CD4-positive, CD25-positive, alpha-beta regulatory T cell (primary cell): ENCODE measurements around the gene LMO2. TPM values are rescaled to one million over a fixed set of nuclear protein-coding genes. Genes with fewer than 3 reads are reported as not detected.
A peak's percentile ranks its signal among the peaks of the same experiment; 100 is the strongest.

Experiments
- ATAC-seq, 2 donors: fragments of 150-1000 bp; cut with Tn5 transposase; one replicate each; pipeline ENCODE4 v1.10.0; 2021; ENCODE audit warnings: low read depth in 2 of 2, moderate number of reproducible peaks in 2 of 2, moderate library complexity in 1 of 2
- DNase-seq, 3 donors: peaks; one replicate each; pipeline versions ENCODE4 v3.0.0 to v3.0.0-alpha.2; 2012 to 2022; ENCODE audit warnings: mixed read lengths in 1 of 3
- H3K27ac ChIP-seq: one replicate; pipeline ENCODE4 v1.7.0; 2013; ENCODE audit warnings: mild to moderate bottlenecking, low read length; ENCODE audit not compliant: insufficient read depth, poor library complexity, severe bottlenecking
- H3K27me3 ChIP-seq: one replicate; pipeline ENCODE4 v1.7.0; 2013; ENCODE audit warnings: low read length; ENCODE audit not compliant: control insufficient read depth, insufficient read depth
- H3K36me3 ChIP-seq: one replicate; pipeline ENCODE4 v1.7.0; 2013; ENCODE audit warnings: mild to moderate bottlenecking, low read length, moderate library complexity; ENCODE audit not compliant: control insufficient read depth, insufficient read depth
- H3K4me1 ChIP-seq: 2 replicates; pipeline ENCODE4 v1.7.0; 2013; ENCODE audit warnings: mild to moderate bottlenecking, low read length; ENCODE audit not compliant: insufficient read depth, control insufficient read depth, poor library complexity, severe bottlenecking
- H3K4me3 ChIP-seq: one replicate; pipeline ENCODE4 v1.7.0; 2013; ENCODE audit warnings: low read depth, mild to moderate bottlenecking, low read length, moderate library complexity
- H3K9me3 ChIP-seq, 2 experiments: 1 replicate in 1 of 2; 2 replicates in 1 of 2; pipeline ENCODE4 v1.7.0; 2013; ENCODE audit warnings: low read length in 2 of 2, mild to moderate bottlenecking in 1 of 2, moderate library complexity in 1 of 2; ENCODE audit not compliant: control insufficient read depth in 2 of 2
- H3K27ac Mint-ChIP-seq, 3 donors: one replicate each; pipeline ENCODE4 v1.8.0; 2020 to 2022; ENCODE audit warnings: mild to moderate bottlenecking in 3 of 3, mixed read lengths in 3 of 3, moderate library complexity in 2 of 3
- H3K27me3 Mint-ChIP-seq: one replicate; pipeline ENCODE4 v1.8.0; 2022; ENCODE audit warnings: mild to moderate bottlenecking, mixed read lengths
- H3K36me3 Mint-ChIP-seq: one replicate; pipeline ENCODE4 v1.8.0; 2020; ENCODE audit warnings: mixed read lengths
- H3K4me1 Mint-ChIP-seq, 4 donors: one replicate each; pipeline ENCODE4 v1.8.0; 2020 to 2022; ENCODE audit warnings: mixed read lengths in 4 of 4, mild to moderate bottlenecking in 1 of 4
- H3K4me3 Mint-ChIP-seq, 4 donors: one replicate each; pipeline ENCODE4 v1.8.0; 2020 to 2022; ENCODE audit warnings: mild to moderate bottlenecking in 4 of 4, mixed read lengths in 4 of 4, moderate library complexity in 3 of 4
- H3K9me3 Mint-ChIP-seq, 7 donors: one replicate each; pipeline ENCODE4 v1.8.0; 2020 to 2022; ENCODE audit warnings: mixed read lengths in 7 of 7, mild to moderate bottlenecking in 3 of 7, moderate library complexity in 2 of 7
- polyA plus RNA-seq, 4 donors: library from polyadenylated mRNA; unstranded; fragments of 300-500 nt; fragmentation: Illumina TruSeq; gene quantifications; one replicate each; pipeline ENCODE4 v1.2.3, GENCODE V29; 2021
- total RNA-seq: library from RNA; stranded (reverse); gene quantifications from one replicate; pipeline ENCODE4 v1.2.3, GENCODE V29; 2022

Gene LMO2
- total and polyA plus RNA-seq, 5 donors from 2014 or later, result 0.13 to 1.9 TPM; not detected in 3

DNA sequence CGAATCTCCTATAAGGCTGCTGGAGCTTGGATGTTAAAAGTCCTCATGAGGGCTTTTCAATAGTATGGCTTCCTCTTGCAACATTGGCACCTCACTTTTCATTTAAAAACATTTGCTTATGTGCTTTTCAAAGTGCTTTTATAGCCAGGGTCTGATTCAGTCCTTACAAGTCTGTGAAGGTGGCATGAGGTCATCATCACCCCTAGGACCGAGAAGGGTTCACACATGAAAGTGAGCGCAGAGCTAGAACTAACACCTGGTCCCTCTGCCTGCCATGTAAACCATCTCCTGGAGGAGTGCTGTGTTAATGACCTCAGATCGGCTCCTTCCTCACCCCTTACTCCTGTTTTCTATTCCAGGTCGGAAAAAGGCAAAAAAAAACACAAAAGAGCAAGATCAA, 12.2 kb upstream of the LMO2 start:
- Histone ChIP-seq H3K27ac (no peak overlapping the region), H3K4me3 (no peak overlapping the region), H3K9me3 (no peaks in the 10 kb centered on the region), H3K36me3 (no peaks in the 10 kb centered on the region), H3K4me1 (peaks cover 4% of the 10 kb centered on the region), H3K27me3 (peaks cover 9% of the 10 kb centered on the region)
- Mint-ChIP-seq H3K27ac (peak overlapping the region in 1 of 3 donors; percentile 30), H3K4me3 (no peak overlapping the region), H3K36me3 (no peaks in the 10 kb centered on the region), H3K27me3 (peaks cover 23% of the 10 kb centered on the region), H3K9me3 (peaks cover 0 to 3% (median 0%) of the 10 kb centered on the region in 7 donors), H3K4me1 (no peaks in the 10 kb centered on the region)
- no peak for DNase-seq
- no peak for ATAC-seq

GRCh38 chr11:33900159-33900840, 8.4 kb upstream of the LMO2 start:
- Mint-ChIP-seq H3K36me3 (no peaks in the 10 kb centered on the region), H3K4me3 (no peak overlapping the region), H3K9me3 (peaks cover 0 to 3% (median 0%) of the 10 kb centered on the region in 7 donors), H3K27me3 (peaks cover 22% of the 10 kb centered on the region), H3K4me1 (no peaks in the 10 kb centered on the region), H3K27ac (no peak overlapping the region)
- Histone ChIP-seq H3K27ac (no peak overlapping the region), H3K4me3 (no peak overlapping the region), H3K27me3 (peaks cover 11% of the 10 kb centered on the region), H3K36me3 (no peaks in the 10 kb centered on the region), H3K4me1 (no peaks in the 10 kb centered on the region), H3K9me3 (no peaks in the 10 kb centered on the region)
- DNase-seq (no peak), ATAC-seq (no peak)

- H3K36me3 ChIP-seq, result no peaks in the 10 kb centered on the region
- ATAC-seq (no peak), DNase-seq (no peak)
- Mint-ChIP-seq H3K9me3 (peaks cover 0 to 3% (median 0%) of the 10 kb centered on the region in 7 donors), H3K4me1 (peaks cover 0 to 4% (median 0%) of the 10 kb centered on the region in 4 donors), H3K27ac (no peak overlapping the region), H3K36me3 (no peaks in the 10 kb centered on the region), H3K4me3 (no peak overlapping the region), H3K27me3 (peaks cover 28% of the 10 kb centered on the region)
- no peak overlapping the region for H3K4me3 ChIP-seq
- no peaks in the 10 kb centered on the region for H3K4me1 ChIP-seq
- no peaks in the 10 kb centered on the region for H3K9me3 ChIP-seq
- peaks cover 14% of the 10 kb centered on the region for H3K27me3 ChIP-seq
- no peak overlapping the region for H3K27ac ChIP-seq
Measured at GRCh38 chr11:33899400-33900037, 7.6 kb upstream of the LMO2 start.

- Mint-ChIP-seq H3K36me3 (no peaks in the 10 kb centered on the region), H3K4me3 (no peak overlapping the region), H3K27ac (no peak overlapping the region), H3K9me3 (peaks cover 0 to 5% (median 0%) of the 10 kb centered on the region in 7 donors), H3K4me1 (peaks cover 0 to 10% (median 4%) of the 10 kb centered on the region in 4 donors), H3K27me3 (peaks cover 31% of the 10 kb centered on the region)
- H3K9me3 ChIP-seq, result no peaks in the 10 kb centered on the region
- no peaks in the 10 kb centered on the region for H3K36me3 ChIP-seq
- H3K4me1 ChIP-seq, result peaks cover 5% of the 10 kb centered on the region
- H3K27me3 ChIP-seq, result peaks cover 18% of the 10 kb centered on the region
- no peak overlapping the region for H3K4me3 ChIP-seq
- ATAC-seq (no peak), DNase-seq (no peak)
- H3K27ac ChIP-seq, result no peak overlapping the region
Measured at GRCh38 chr11:33898957-33899356, 7.1 kb upstream of the LMO2 start.

GRCh38 chr11:33897761-33898375, 6.0 kb upstream of the LMO2 start:
- DNase-seq (no peak), ATAC-seq (no peak)
- no peaks in the 10 kb centered on the region for H3K9me3 ChIP-seq
- peaks cover 0 to 20% (median 8%) of the 10 kb centered on the region in 4 donors for H3K4me1 Mint-ChIP-seq
- peaks cover 0 to 5% (median 0%) of the 10 kb centered on the region in 7 donors for H3K9me3 Mint-ChIP-seq
- H3K4me3 Mint-ChIP-seq, result no peak overlapping the region
- no peak overlapping the region for H3K4me3 ChIP-seq
- H3K36me3 ChIP-seq, result no peaks in the 10 kb centered on the region
- H3K27me3 ChIP-seq, result peaks cover 22% of the 10 kb centered on the region
- no peaks in the 10 kb centered on the region for H3K36me3 Mint-ChIP-seq
- H3K27ac ChIP-seq, result no peak overlapping the region
- peaks cover 39% of the 10 kb centered on the region for H3K27me3 Mint-ChIP-seq
- H3K27ac Mint-ChIP-seq, result no peak overlapping the region
- peaks cover 8% of the 10 kb centered on the region for H3K4me1 ChIP-seq

DNA sequence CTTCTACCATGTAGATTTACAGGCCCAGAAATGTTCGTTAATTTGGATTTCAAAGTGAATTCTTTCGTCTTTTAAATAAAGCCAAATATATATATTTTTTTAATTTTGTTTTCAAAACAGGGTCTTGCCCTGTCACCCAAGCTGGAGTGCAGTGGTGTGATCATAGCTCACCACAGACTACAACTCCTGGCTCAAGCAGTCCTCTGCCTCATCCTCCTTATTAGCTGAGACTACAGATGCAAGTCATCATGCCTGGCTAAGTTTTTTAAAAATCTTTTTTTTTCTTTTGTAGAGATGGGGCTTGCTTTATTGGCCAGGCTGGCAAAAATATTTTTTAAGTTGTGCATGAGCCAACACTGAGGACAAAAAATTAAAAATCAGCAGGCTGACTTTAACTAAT, 5.0 kb upstream of the LMO2 start:
- peaks cover 8% of the 10 kb centered on the region for H3K4me1 ChIP-seq
- H3K4me1 Mint-ChIP-seq, result peaks cover 0 to 20% (median 8%) of the 10 kb centered on the region in 4 donors
- no peaks in the 10 kb centered on the region for H3K36me3 Mint-ChIP-seq
- H3K27ac ChIP-seq, result no peak overlapping the region
- H3K27me3 ChIP-seq, result peaks cover 23% of the 10 kb centered on the region
- H3K36me3 ChIP-seq, result no peaks in the 10 kb centered on the region
- peaks cover 38% of the 10 kb centered on the region for H3K27me3 Mint-ChIP-seq
- no peaks in the 10 kb centered on the region for H3K9me3 ChIP-seq
- H3K4me3 Mint-ChIP-seq, result no peak overlapping the region
- H3K9me3 Mint-ChIP-seq, result peaks cover 0 to 5% (median 0%) of the 10 kb centered on the region in 7 donors
- H3K4me3 ChIP-seq, result no peak overlapping the region
- H3K27ac Mint-ChIP-seq, result no peak overlapping the region
- DNase-seq (no peak), ATAC-seq (no peak)

- DNase-seq, result no peak
- peak overlapping the region in 1 of 3 donors; percentile 10 for H3K27ac Mint-ChIP-seq
- peaks cover 0 to 5% (median 0%) of the 10 kb centered on the region in 7 donors for H3K9me3 Mint-ChIP-seq
- ATAC-seq, result no peak
- Histone ChIP-seq H3K4me3 (no peak overlapping the region), H3K27ac (no peak overlapping the region), H3K27me3 (peaks cover 25% of the 10 kb centered on the region), H3K9me3 (no peaks in the 10 kb centered on the region), H3K4me1 (peaks cover 8% of the 10 kb centered on the region), H3K36me3 (no peaks in the 10 kb centered on the region)
- H3K36me3 Mint-ChIP-seq, result no peaks in the 10 kb centered on the region
- peaks cover 0 to 20% (median 8%) of the 10 kb centered on the region in 4 donors for H3K4me1 Mint-ChIP-seq
- H3K4me3 Mint-ChIP-seq, result no peak overlapping the region
- peaks cover 38% of the 10 kb centered on the region for H3K27me3 Mint-ChIP-seq
Measured at GRCh38 chr11:33895752-33896137, 3.9 kb upstream of the LMO2 start.
